Breast epithelium (tissue), 3 donors: ENCODE results near the gene NRP1.
"Not testable (repeated sequence)": the region's sequence is repeated elsewhere in the genome, so short reads cannot be mapped to it uniquely, and the experiment has no call there.

Source experiments
- POLR2AphosphoS5 ChIP-seq, 3 donors: sonication (generic); formaldehyde crosslinking; IDR thresholded peaks; one replicate each; pipeline ENCODE4 v1.6.1; 2017; ENCODE audit warnings: antibody characterized with exemption in 3 of 3
- TF ChIP-seq, protein P1 (sequence below), 3 donors: fragments of 450-650 bp; IDR thresholded peaks; one replicate each; pipeline ENCODE4 v1.5.1; 2016 to 2017; ENCODE audit warnings: antibody characterized with exemption in 3 of 3, mild to moderate bottlenecking in 3 of 3, moderate library complexity in 3 of 3

DNA sequence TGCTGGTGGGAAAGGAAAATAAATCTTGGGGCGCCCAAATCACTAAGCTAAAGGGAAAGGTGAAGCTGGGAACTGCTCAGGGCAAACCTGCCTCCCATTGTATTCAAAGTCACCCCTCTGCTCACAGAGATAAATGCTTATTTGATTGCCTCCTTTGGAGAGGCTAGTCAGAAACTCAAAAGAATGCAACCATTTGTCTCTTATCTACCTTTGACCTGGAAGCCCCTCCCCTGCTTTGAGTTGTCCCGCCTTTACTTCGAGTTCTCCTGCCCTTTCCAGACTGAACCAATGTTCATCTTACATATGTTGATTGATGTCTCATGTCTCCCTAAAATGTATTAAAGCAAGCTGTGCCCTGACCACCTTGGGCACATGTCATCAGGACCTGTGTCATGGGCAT, 33.9 kb downstream of the NRP1 start:
- TF ChIP-seq, protein P1, sequence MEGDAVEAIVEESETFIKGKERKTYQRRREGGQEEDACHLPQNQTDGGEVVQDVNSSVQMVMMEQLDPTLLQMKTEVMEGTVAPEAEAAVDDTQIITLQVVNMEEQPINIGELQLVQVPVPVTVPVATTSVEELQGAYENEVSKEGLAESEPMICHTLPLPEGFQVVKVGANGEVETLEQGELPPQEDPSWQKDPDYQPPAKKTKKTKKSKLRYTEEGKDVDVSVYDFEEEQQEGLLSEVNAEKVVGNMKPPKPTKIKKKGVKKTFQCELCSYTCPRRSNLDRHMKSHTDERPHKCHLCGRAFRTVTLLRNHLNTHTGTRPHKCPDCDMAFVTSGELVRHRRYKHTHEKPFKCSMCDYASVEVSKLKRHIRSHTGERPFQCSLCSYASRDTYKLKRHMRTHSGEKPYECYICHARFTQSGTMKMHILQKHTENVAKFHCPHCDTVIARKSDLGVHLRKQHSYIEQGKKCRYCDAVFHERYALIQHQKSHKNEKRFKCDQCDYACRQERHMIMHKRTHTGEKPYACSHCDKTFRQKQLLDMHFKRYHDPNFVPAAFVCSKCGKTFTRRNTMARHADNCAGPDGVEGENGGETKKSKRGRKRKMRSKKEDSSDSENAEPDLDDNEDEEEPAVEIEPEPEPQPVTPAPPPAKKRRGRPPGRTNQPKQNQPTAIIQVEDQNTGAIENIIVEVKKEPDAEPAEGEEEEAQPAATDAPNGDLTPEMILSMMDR (IDR thresholded peaks at IDR 0.05) = not testable (repeated sequence)
- not testable (repeated sequence) for TF ChIP-seq POLR2AphosphoS5 (IDR thresholded peaks at IDR 0.05)
